SK-N-SH treated with all-trans-retinoic acid at 6 μM for 48 hours (cell line): ENCODE data around the gene FASN.

Experiments used
- ARNTL ChIP-seq: fragments of 450-650 bp; formaldehyde crosslinking; IDR thresholded peaks from 2 replicates; pipeline ENCODE4 v1.5.0; 2020; ENCODE audit warnings: low read depth, mild to moderate bottlenecking, moderate library complexity, borderline replicate concordance
- BACH2 ChIP-seq: fragments of 250-450 bp; sonication (Bioruptor Pico); IDR thresholded peaks from 2 replicates; pipeline ENCODE4 v1.9.0; 2021; ENCODE audit warnings: mild to moderate bottlenecking, borderline replicate concordance
- CSRNP3 ChIP-seq: fragments of 250-450 bp; sonication (Bioruptor Pico); IDR thresholded peaks from 2 replicates; pipeline ENCODE4 v1.5.1; 2021; ENCODE audit warnings: mild to moderate bottlenecking, moderate library complexity
- PATZ1 ChIP-seq: fragments of 250-450 bp; sonication (Bioruptor Pico); IDR thresholded peaks from 2 replicates; pipeline ENCODE4 v1.8.0; 2020; ENCODE audit warnings: mild to moderate bottlenecking, moderate library complexity, borderline replicate concordance
- PPARA ChIP-seq: fragments of 250-450 bp; sonication (Bioruptor Pico); IDR thresholded peaks from 2 replicates; pipeline ENCODE4 v1.5.0; 2020; ENCODE audit warnings: mild to moderate bottlenecking, borderline replicate concordance
- SNAI2 ChIP-seq: fragments of 250-450 bp; sonication (Bioruptor Pico); IDR thresholded peaks from 2 replicates; pipeline ENCODE4 v1.5.0; 2020; ENCODE audit warnings: mild to moderate bottlenecking, moderate library complexity
- TCF4 ChIP-seq: fragments of 250-450 bp; sonication (Bioruptor Pico); IDR thresholded peaks from 2 replicates; pipeline ENCODE4 v1.8.0; 2021; ENCODE audit warnings: mild to moderate bottlenecking, moderate library complexity, borderline replicate concordance
- ZC3H10 ChIP-seq: fragments of 250-450 bp; sonication (Bioruptor Pico); IDR thresholded peaks from 2 replicates; pipeline ENCODE4 v1.5.1; 2021; ENCODE audit warnings: mild to moderate bottlenecking, moderate library complexity
- ZNF70 ChIP-seq: fragments of 450-650 bp; formaldehyde crosslinking; IDR thresholded peaks from 2 replicates; pipeline ENCODE4 v1.5.0; 2020; ENCODE audit warnings: mild to moderate bottlenecking, moderate library complexity
- ZNF8 ChIP-seq: fragments of 450-650 bp; formaldehyde crosslinking; IDR thresholded peaks from 2 replicates; pipeline ENCODE4 v1.5.0; 2020; ENCODE audit warnings: mild to moderate bottlenecking, moderate library complexity

GRCh38 chr17:82088838-82089722 is 9.0 kb downstream of the FASN start:
- TF ChIP-seq PPARA (CRISPR knock-in tag) (no peak), ZC3H10 (CRISPR knock-in tag) (no peak), ZNF8 (CRISPR knock-in tag) (no peak), BACH2 (no peak), ARNTL (CRISPR knock-in tag) (no peak), PATZ1 (no peak), CSRNP3 (CRISPR knock-in tag) (no peak), SNAI2 (CRISPR knock-in tag) (no peak), TCF4 (no peak), ZNF70 (CRISPR knock-in tag) (no peak)
